GM08714 (cell line): Measurements from ENCODE around the gene HSDL1.
"Not testable (repeated sequence)": the region's sequence is repeated elsewhere in the genome, so short reads cannot be mapped to it uniquely, and the experiment has no call there.

Source experiments
- H3K4me3 ChIP-seq: fragments of 200-500 bp; sonication (Bioruptor generic); 2 replicates; pipeline ENCODE4 v1.5.1; 2014; ENCODE audit warnings: mild to moderate bottlenecking, low read length, inconsistent platforms
- ZNF274 ChIP-seq: IDR thresholded peaks from 2 replicates; pipeline ENCODE4 v1.6.1; 2012; ENCODE audit warnings: mild to moderate bottlenecking, low read depth, low read length

The HSDL1 gene

GRCh38 chr16:84137769-84138357 lies 7.1 kb downstream of the HSDL1 start:
- H3K4me3 ChIP-seq, result no peak overlapping the region
- TF ChIP-seq ZNF274, result no peak

GRCh38 chr16:84137287-84137686 lies 7.7 kb downstream of the HSDL1 start:
- H3K4me3 ChIP-seq, result no peak overlapping the region
- no peak for TF ChIP-seq ZNF274

GRCh38 chr16:84136331-84137125 lies 8.4 kb downstream of the HSDL1 start:
- no peak overlapping the region for H3K4me3 ChIP-seq
- no peak for TF ChIP-seq ZNF274

- H3K4me3 ChIP-seq, result no peak overlapping the region
- no peak for TF ChIP-seq ZNF274
Observed at GRCh38 chr16:84132527-84133285, 12.3 kb downstream of the HSDL1 start.

- TF ChIP-seq ZNF274, result no peak
- no peak overlapping the region for H3K4me3 ChIP-seq
Observed at GRCh38 chr16:84131117-84131516, 13.9 kb downstream of the HSDL1 start.

- no peak for TF ChIP-seq ZNF274
- H3K4me3 ChIP-seq, result no peak overlapping the region
Observed at GRCh38 chr16:84124257-84125073, 20.5 kb downstream of the HSDL1 start.

GRCh38 chr16:84121007-84121406 lies 24.0 kb downstream of the HSDL1 start:
- no peak for TF ChIP-seq ZNF274
- no peak overlapping the region for H3K4me3 ChIP-seq

- H3K4me3 ChIP-seq, result no peak overlapping the region
Observed at GRCh38 chr16:84120023-84120422, 25.0 kb downstream of the HSDL1 start.

GRCh38 chr16:84119368-84119767 lies 25.6 kb downstream of the HSDL1 start:
- TF ChIP-seq ZNF274, result no peak
- no peak overlapping the region for H3K4me3 ChIP-seq

More at GRCh38 chr16:84120023-84120422, 25.0 kb downstream of the HSDL1 start:
- TF ChIP-seq ZNF274, result no peak

- not testable (repeated sequence) for H3K4me3 ChIP-seq
Observed at GRCh38 chr16:84118315-84118714, 26.7 kb downstream of the HSDL1 start.

- TF ChIP-seq ZNF274, result no peak
- peak overlapping the region; percentile 100 for H3K4me3 ChIP-seq
Observed at GRCh38 chr16:84117494-84117843, 27.5 kb downstream of the HSDL1 start.

- TF ChIP-seq ZNF274, result no peak
- H3K4me3 ChIP-seq, result peak within 1 kb of the TSS; percentile 100
Observed at GRCh38 chr16:84116720-84117493, 28.1 kb downstream of the HSDL1 start, which contains the start of gene MBTPS1. Gene MBTPS1, minus strand, starts transcription at chr16:84116942. Its CDS starts 15,159 bp downstream, at chr16:84101783.
